ENCODE data around the gene FITM2.

DNA sequence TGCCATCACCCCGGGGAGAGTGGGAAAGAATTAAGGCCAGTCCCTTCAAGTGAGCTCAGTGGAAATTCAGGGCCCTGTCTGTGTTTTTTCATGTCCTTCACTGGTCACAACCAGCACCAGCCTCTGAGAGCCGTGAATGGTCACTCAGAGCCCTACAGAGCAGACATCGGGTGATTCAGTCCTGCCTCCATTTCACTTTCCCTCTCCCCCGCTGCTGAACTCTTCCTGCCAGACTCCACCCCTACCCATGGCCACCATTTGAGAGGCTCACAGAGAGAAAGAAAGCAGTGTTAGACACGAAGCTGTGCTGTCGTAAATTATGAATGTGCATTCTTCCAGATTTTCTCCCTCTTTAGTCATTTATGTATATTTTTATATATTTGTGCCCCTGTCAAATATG, 31.2 kb upstream of the FITM2 start:
- TF ChIP-seq, protein P1, sequence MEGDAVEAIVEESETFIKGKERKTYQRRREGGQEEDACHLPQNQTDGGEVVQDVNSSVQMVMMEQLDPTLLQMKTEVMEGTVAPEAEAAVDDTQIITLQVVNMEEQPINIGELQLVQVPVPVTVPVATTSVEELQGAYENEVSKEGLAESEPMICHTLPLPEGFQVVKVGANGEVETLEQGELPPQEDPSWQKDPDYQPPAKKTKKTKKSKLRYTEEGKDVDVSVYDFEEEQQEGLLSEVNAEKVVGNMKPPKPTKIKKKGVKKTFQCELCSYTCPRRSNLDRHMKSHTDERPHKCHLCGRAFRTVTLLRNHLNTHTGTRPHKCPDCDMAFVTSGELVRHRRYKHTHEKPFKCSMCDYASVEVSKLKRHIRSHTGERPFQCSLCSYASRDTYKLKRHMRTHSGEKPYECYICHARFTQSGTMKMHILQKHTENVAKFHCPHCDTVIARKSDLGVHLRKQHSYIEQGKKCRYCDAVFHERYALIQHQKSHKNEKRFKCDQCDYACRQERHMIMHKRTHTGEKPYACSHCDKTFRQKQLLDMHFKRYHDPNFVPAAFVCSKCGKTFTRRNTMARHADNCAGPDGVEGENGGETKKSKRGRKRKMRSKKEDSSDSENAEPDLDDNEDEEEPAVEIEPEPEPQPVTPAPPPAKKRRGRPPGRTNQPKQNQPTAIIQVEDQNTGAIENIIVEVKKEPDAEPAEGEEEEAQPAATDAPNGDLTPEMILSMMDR (IDR thresholded peaks at IDR 0.05; ENCODE audit: low read depth, low read length) = no peak
- no peak for TF ChIP-seq POLR2A (IDR thresholded peaks at IDR 0.05; ENCODE audit: extremely low read depth, insufficient read length)

Measured in NB4 (cell line).